GM23338 (cell line): Measurements from ENCODE around the gene CTNNA1. TPM values are rescaled to one million over a fixed set of nuclear protein-coding genes. Genes with fewer than 3 reads are reported as not detected.

Experiments
- ATAC-seq: fragments of 200-7000 bp; cut with Tn5 transposase; 3 replicates; pipeline ENCODE4 v1.9.1; 2020
- DNase-seq: peaks from one replicate; pipeline ENCODE4 v3.0.0-alpha.2; 2015; ENCODE audit warnings: low spot score
- H2AFZ ChIP-seq: fragments of 200-600 bp; sonication (generic); 2 replicates; pipeline ENCODE4 v1.8.0; 2016; ENCODE audit warnings: antibody characterized with exemption, mild to moderate bottlenecking, moderate library complexity
- H3F3A ChIP-seq: fragments of 200-600 bp; sonication (generic); replicated peaks from 2 replicates; pipeline ENCODE4 v1.8.0; 2017; ENCODE audit warnings: antibody characterized with exemption, mixed run types, low read depth
- H3K27ac ChIP-seq: fragments of 200-600 bp; sonication (generic); 2 replicates; pipeline ENCODE4 v1.6.1; 2016; ENCODE audit warnings: low read depth
- H3K27me3 ChIP-seq: fragments of 200-600 bp; sonication (generic); 2 replicates; pipeline ENCODE4 v1.8.0; 2016; ENCODE audit warnings: mild to moderate bottlenecking, mixed run types, moderate library complexity; ENCODE audit not compliant: insufficient read depth
- H3K36me3 ChIP-seq: fragments of 200-600 bp; sonication (generic); 2 replicates; pipeline ENCODE4 v1.8.0; 2016; ENCODE audit warnings: mild to moderate bottlenecking; ENCODE audit not compliant: insufficient read depth
- H3K4me1 ChIP-seq: fragments of 200-600 bp; sonication (generic); 2 replicates; pipeline ENCODE4 v1.8.0; 2016; ENCODE audit warnings: mild to moderate bottlenecking, moderate library complexity; ENCODE audit not compliant: insufficient read depth
- H3K4me2 ChIP-seq: fragments of 200-600 bp; sonication (generic); 2 replicates; pipeline ENCODE4 v1.7.1; 2017; ENCODE audit warnings: mixed run types
- H3K4me3 ChIP-seq: fragments of 200-600 bp; sonication (generic); 2 replicates; pipeline ENCODE4 v1.6.1; 2016; ENCODE audit warnings: mixed run types
- H3K79me2 ChIP-seq: fragments of 200-600 bp; sonication (generic); replicated peaks from 2 replicates; pipeline ENCODE4 v1.8.0; 2017; ENCODE audit warnings: mild to moderate bottlenecking; ENCODE audit not compliant: insufficient read depth
- H3K9me2 ChIP-seq: fragments of 200-600 bp; sonication (generic); 2 replicates; pipeline ENCODE4 v1.8.0; 2017; ENCODE audit not compliant: insufficient read depth
- H4K20me1 ChIP-seq: fragments of 200-600 bp; sonication (generic); replicated peaks from 2 replicates; pipeline ENCODE4 v1.8.0; 2017; ENCODE audit warnings: mild to moderate bottlenecking; ENCODE audit not compliant: insufficient read depth
- H3K27ac Mint-ChIP-seq: 2 replicates; pipeline ENCODE4 v1.8.0; 2020; ENCODE audit warnings: inconsistent platforms, mild to moderate bottlenecking, moderate library complexity, mixed read lengths
- H3K27me3 Mint-ChIP-seq: 3 replicates; pipeline ENCODE4 v1.8.0; 2022; ENCODE audit warnings: low read depth, mild to moderate bottlenecking, moderate library complexity, mixed read lengths, inconsistent platforms; ENCODE audit not compliant: insufficient read depth, poor library complexity
- H3K36me3 Mint-ChIP-seq: 3 replicates; pipeline ENCODE4 v1.8.0; 2021; ENCODE audit warnings: low read depth, mild to moderate bottlenecking, inconsistent platforms, moderate library complexity, mixed read lengths
- H3K4me1 Mint-ChIP-seq: 3 replicates; pipeline ENCODE4 v1.8.0; 2020; ENCODE audit warnings: mild to moderate bottlenecking, inconsistent platforms, mixed read lengths
- H3K4me3 Mint-ChIP-seq: 3 replicates; pipeline ENCODE4 v1.8.0; 2021; ENCODE audit warnings: moderate library complexity, mild to moderate bottlenecking, inconsistent platforms, mixed read lengths
- H3K9me3 Mint-ChIP-seq: 3 replicates; pipeline ENCODE4 v1.8.0; 2020; ENCODE audit warnings: moderate library complexity, mild to moderate bottlenecking, inconsistent platforms, mixed read lengths
- CREB1 ChIP-seq: fragments of 250-450 bp; sonication (Bioruptor Pico); IDR thresholded peaks from 2 replicates; pipeline ENCODE4 v1.5.0; 2020; ENCODE audit warnings: low read depth, mild to moderate bottlenecking, moderate library complexity
- CTCF ChIP-seq, 2 experiments: fragments of 200-600 bp in 1 of 2; sonication (generic) in 1 of 2; conservative IDR thresholded peaks; 2 replicates each; pipeline versions ENCODE4 v1.5.1 to v1.6.1; 2016 to 2017; ENCODE audit warnings: antibody characterized with exemption in 2 of 2, low read depth in 2 of 2, mild to moderate bottlenecking in 2 of 2, moderate library complexity in 1 of 2
- ETS1 ChIP-seq: IDR thresholded peaks from 2 replicates; pipeline ENCODE4 v1.6.1; 2016; ENCODE audit warnings: antibody characterized with exemption
- EZH2 ChIP-seq: fragments of 200-600 bp; sonication (generic); IDR thresholded peaks from one replicate; pipeline ENCODE4 v1.8.0; 2017; ENCODE audit warnings: antibody characterized with exemption, mild to moderate bottlenecking, low read depth; ENCODE audit not compliant: unreplicated experiment
- EZH2phosphoT487 ChIP-seq: fragments of 200-600 bp; sonication (generic); IDR thresholded peaks from one replicate; pipeline ENCODE4 v1.8.1; 2018; ENCODE audit warnings: antibody characterized with exemption; ENCODE audit not compliant: unreplicated experiment
- JUNB ChIP-seq: IDR thresholded peaks from one replicate; pipeline ENCODE4 v1.6.1; 2016; ENCODE audit warnings: antibody characterized with exemption; ENCODE audit not compliant: unreplicated experiment
- POLR2AphosphoS5 ChIP-seq: IDR thresholded peaks from 2 replicates; pipeline ENCODE4 v1.6.1; 2016; ENCODE audit warnings: antibody characterized with exemption, low read depth
- REST ChIP-seq: IDR thresholded peaks from one replicate; pipeline ENCODE4 v1.6.1; 2018; ENCODE audit warnings: antibody characterized with exemption; ENCODE audit not compliant: unreplicated experiment
- STAT1 ChIP-seq: IDR thresholded peaks from one replicate; pipeline ENCODE4 v1.6.1; 2016; ENCODE audit warnings: antibody characterized with exemption; ENCODE audit not compliant: unreplicated experiment
- ZNF331 ChIP-seq: fragments of 250-450 bp; sonication (Bioruptor Pico); IDR thresholded peaks from 2 replicates; pipeline ENCODE4 v1.5.0; 2020; ENCODE audit warnings: low read depth, mild to moderate bottlenecking, moderate library complexity
- polyA plus RNA-seq: library from polyadenylated mRNA; unstranded; fragments of >200 nt; fragmentation: Nextera tagmentation; extraction: Ambion mirVana; gene quantifications from 2 replicates; pipeline ENCODE4 v1.2.1, GENCODE V29; 2016
- total RNA-seq: library from RNA; depleted of rRNA; stranded (reverse); fragments of >200 nt; shearing (Covaris generic); gene quantifications from 2 replicates; pipeline ENCODE4 v1.2.3, GENCODE V29; 2014

Gene CTNNA1
- total and polyA plus RNA-seq, 2 experiments from 2014 or later: 111 to 348 TPM

- no peak for DNase-seq
- Histone ChIP-seq H3K4me2 (no peak overlapping the region), H3K27ac (no peak overlapping the region), H3K4me3 (no peak overlapping the region), H4K20me1 (no peaks in the 10 kb centered on the region), H3F3A (no peaks in the 10 kb centered on the region), H3K79me2 (no peaks in the 10 kb centered on the region), H3K4me1 (no peaks in the 10 kb centered on the region; the same call in 1 of the 2 replicates), H3K36me3 (no peaks in the 10 kb centered on the region), H2AFZ (no peak overlapping the region), H3K9me2 (no peaks in the 10 kb centered on the region), H3K27me3 (no peaks in the 10 kb centered on the region)
- Mint-ChIP-seq H3K4me1 (peaks cover 31% of the 10 kb centered on the region), H3K27ac (no peak overlapping the region), H3K9me3 (no peaks in the 10 kb centered on the region), H3K4me3 (no peak overlapping the region), H3K36me3 (no peaks in the 10 kb centered on the region), H3K27me3 (peaks cover 26% of the 10 kb centered on the region)
- ATAC-seq: no peak
- no peak for TF ChIP-seq STAT1
- no peak for TF ChIP-seq CREB1 (CRISPR knock-in tag)
- TF ChIP-seq JUNB: no peak
- TF ChIP-seq ETS1: no peak
- no peak for TF ChIP-seq ZNF331
- TF ChIP-seq EZH2phosphoT487: no peak
- no peak for TF ChIP-seq CTCF (conservative IDR thresholded peaks at IDR 0.05; ENCODE audit: low read depth in 2 of 2)
- no peak for TF ChIP-seq POLR2AphosphoS5
- no peak for TF ChIP-seq EZH2
- TF ChIP-seq REST: no peak
These were observed 198.1 kb downstream of the CTNNA1 start for GRCh38 chr5:138951091-138951985.
